Body of pancreas (tissue), 4 donors: ENCODE results near the gene SYNPO2.

ENCODE experiments used
- POLR2A ChIP-seq, 3 donors: fragments of 450-650 bp; IDR thresholded peaks; one replicate each; pipeline ENCODE4 v1.6.1; 2016; ENCODE audit warnings: antibody characterized with exemption in 3 of 3, mild to moderate bottlenecking in 2 of 3
- TF ChIP-seq, protein P1 (sequence below), 7 experiments: fragments of 450-650 bp in 4 of 7; fragments of 200-600 bp in 3 of 7; sonication (generic) in 3 of 7; IDR thresholded peaks; one replicate each; pipeline ENCODE4 v1.5.1; 2016 to 2019; ENCODE audit warnings: antibody characterized with exemption in 7 of 7

DNA sequence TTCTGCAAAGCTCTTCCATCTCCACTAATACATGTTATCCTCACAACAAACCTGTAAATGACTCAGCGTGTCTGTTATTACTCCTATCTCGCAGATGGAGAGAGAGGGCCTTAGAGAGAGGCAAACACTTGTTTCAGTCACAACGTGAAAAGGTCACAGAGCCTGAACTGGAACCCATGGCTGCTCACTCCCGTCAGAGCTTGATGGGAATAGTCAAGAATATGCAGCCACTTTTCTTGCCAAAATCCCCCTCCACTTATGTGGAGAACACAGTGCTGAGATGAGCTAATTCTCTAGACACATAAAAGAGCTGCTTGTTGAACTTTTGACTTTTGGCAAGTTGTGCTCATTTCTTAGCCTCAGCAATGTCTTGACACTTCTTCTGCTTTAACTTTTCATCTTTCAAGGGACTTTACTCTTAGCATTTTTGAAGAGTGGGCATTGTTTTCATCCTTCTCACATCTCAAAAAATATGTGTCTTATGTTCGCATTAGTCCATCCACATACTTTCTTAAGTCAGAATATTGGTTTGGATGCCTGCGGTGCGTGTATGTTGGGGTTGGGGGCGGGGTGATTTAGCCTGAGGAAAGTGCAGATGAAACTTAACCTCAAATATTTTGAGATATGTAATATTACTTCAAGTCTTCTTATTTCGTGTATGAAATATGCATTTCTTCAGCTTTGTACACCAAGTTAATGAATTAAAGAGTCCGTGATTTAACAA is 69.2 kb downstream of the SYNPO2 start:
- TF ChIP-seq, protein P1, sequence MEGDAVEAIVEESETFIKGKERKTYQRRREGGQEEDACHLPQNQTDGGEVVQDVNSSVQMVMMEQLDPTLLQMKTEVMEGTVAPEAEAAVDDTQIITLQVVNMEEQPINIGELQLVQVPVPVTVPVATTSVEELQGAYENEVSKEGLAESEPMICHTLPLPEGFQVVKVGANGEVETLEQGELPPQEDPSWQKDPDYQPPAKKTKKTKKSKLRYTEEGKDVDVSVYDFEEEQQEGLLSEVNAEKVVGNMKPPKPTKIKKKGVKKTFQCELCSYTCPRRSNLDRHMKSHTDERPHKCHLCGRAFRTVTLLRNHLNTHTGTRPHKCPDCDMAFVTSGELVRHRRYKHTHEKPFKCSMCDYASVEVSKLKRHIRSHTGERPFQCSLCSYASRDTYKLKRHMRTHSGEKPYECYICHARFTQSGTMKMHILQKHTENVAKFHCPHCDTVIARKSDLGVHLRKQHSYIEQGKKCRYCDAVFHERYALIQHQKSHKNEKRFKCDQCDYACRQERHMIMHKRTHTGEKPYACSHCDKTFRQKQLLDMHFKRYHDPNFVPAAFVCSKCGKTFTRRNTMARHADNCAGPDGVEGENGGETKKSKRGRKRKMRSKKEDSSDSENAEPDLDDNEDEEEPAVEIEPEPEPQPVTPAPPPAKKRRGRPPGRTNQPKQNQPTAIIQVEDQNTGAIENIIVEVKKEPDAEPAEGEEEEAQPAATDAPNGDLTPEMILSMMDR (IDR thresholded peaks at IDR 0.05), result no peak
- TF ChIP-seq POLR2A (IDR thresholded peaks at IDR 0.05), result no peak
